Measurements from ENCODE around the gene ANKZF1. TPM values are rescaled to one million over a fixed set of nuclear protein-coding genes. Genes with fewer than 3 reads are reported as not detected.

Gene ANKZF1, protein sequence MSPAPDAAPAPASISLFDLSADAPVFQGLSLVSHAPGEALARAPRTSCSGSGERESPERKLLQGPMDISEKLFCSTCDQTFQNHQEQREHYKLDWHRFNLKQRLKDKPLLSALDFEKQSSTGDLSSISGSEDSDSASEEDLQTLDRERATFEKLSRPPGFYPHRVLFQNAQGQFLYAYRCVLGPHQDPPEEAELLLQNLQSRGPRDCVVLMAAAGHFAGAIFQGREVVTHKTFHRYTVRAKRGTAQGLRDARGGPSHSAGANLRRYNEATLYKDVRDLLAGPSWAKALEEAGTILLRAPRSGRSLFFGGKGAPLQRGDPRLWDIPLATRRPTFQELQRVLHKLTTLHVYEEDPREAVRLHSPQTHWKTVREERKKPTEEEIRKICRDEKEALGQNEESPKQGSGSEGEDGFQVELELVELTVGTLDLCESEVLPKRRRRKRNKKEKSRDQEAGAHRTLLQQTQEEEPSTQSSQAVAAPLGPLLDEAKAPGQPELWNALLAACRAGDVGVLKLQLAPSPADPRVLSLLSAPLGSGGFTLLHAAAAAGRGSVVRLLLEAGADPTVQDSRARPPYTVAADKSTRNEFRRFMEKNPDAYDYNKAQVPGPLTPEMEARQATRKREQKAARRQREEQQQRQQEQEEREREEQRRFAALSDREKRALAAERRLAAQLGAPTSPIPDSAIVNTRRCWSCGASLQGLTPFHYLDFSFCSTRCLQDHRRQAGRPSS
- total RNA-seq, result 10 to 100 TPM; 13.5 to 77.4 (median 22.7) TPM

DNA sequence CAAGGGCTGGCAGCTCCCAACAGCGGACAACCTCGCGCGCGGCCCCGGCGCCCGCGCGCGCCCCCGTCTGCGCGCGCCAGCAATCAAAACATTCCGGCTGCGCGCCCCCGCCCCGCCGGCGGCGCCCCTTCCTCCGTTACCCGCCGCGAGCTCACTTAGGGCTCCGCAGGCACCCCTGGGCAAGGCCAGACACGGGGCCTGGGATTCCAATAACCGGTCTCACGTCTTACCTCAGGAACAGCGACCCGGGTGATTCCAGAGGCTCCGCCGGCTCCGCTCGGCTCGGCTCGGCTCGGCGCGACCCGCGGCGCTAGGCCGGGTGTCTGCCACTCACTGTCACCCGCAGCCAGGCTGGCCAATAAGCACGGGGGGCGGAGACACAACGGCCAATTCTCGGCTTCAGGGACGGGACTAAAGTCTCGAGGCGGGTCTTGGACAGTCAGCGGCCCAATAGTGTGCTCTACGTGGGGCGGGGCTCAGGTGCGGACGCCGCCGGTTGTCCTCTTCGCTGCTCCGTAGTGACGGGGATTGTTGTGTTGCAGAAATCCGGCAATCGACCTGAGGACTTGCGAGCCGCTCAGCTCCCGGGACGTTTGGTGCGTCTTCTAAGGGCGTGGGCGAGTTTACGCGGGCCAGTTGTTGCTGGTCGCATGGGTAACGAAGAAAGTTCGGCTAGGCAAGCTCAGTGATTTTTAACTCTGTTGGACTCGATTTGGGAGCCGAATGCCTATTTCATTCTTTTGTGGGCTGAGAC is at the start of gene ANKZF1, which contains the start of gene ATG9A:
Gene ANKZF1 (plus strand): TSS at position 502 of the 754 bp plus-strand sequence. CDS start 452 bp downstream, outside the sequence.
Gene ATG9A (minus strand): TSS at position 332 of the 754 bp plus-strand sequence. CDS start 1,612 bp downstream, outside the sequence.
- ATAC-seq (ENCODE audit: low FRiP score), result peak; percentile 98
- TF ChIP-seq, protein P1, sequence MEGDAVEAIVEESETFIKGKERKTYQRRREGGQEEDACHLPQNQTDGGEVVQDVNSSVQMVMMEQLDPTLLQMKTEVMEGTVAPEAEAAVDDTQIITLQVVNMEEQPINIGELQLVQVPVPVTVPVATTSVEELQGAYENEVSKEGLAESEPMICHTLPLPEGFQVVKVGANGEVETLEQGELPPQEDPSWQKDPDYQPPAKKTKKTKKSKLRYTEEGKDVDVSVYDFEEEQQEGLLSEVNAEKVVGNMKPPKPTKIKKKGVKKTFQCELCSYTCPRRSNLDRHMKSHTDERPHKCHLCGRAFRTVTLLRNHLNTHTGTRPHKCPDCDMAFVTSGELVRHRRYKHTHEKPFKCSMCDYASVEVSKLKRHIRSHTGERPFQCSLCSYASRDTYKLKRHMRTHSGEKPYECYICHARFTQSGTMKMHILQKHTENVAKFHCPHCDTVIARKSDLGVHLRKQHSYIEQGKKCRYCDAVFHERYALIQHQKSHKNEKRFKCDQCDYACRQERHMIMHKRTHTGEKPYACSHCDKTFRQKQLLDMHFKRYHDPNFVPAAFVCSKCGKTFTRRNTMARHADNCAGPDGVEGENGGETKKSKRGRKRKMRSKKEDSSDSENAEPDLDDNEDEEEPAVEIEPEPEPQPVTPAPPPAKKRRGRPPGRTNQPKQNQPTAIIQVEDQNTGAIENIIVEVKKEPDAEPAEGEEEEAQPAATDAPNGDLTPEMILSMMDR (IDR thresholded peaks at IDR 0.05), result no peak
- DNase-seq (ENCODE audit: low spot score), result peak; percentile 86

DNA sequence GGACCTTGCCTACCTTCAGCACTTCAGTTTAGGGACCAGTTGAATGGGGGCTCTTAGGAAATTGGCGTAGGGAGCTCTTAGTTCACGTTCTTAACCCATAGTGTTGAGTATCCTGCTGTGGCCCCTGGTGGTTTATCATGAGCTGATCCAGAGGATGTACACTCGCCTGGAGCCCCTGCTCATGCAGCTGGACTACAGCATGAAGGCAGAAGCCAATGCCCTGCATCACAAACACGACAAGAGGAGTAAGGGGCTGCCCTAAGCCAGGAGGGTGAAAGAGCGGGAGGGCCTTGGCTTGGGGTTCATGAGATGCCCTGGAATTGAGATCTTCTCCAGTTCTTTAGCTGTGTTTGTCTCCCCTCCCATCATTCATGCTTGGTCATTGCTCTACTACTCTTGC is 48.6 kb upstream of the ANKZF1 start:
- no peak for DNase-seq (ENCODE audit: low spot score)
- TF ChIP-seq, protein P1 (IDR thresholded peaks at IDR 0.05), result no peak
- no peak for ATAC-seq (ENCODE audit: low FRiP score)

DNA sequence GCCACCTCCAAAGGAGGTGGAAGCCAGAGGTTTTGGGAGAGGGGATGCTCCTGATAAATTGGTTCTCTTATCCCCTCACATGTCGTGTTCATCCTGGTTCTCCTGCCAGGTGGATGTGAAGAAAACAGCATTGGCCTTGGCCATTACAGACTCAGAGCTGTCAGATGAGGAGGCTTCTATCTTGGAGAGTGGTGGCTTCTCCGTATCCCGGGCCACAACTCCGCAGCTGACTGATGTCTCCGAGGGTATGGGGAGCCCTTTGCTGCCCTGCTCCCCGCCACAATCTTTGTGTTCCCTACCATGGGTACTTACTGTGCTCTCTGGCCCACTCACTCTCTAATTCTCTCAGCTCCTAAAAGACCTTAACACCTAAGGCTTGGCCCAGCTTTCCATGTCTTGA is 48.1 kb upstream of the ANKZF1 start:
- no peak for DNase-seq (ENCODE audit: low spot score)
- ATAC-seq (ENCODE audit: low FRiP score), result no peak
- TF ChIP-seq, protein P1 (IDR thresholded peaks at IDR 0.05), result no peak

DNA sequence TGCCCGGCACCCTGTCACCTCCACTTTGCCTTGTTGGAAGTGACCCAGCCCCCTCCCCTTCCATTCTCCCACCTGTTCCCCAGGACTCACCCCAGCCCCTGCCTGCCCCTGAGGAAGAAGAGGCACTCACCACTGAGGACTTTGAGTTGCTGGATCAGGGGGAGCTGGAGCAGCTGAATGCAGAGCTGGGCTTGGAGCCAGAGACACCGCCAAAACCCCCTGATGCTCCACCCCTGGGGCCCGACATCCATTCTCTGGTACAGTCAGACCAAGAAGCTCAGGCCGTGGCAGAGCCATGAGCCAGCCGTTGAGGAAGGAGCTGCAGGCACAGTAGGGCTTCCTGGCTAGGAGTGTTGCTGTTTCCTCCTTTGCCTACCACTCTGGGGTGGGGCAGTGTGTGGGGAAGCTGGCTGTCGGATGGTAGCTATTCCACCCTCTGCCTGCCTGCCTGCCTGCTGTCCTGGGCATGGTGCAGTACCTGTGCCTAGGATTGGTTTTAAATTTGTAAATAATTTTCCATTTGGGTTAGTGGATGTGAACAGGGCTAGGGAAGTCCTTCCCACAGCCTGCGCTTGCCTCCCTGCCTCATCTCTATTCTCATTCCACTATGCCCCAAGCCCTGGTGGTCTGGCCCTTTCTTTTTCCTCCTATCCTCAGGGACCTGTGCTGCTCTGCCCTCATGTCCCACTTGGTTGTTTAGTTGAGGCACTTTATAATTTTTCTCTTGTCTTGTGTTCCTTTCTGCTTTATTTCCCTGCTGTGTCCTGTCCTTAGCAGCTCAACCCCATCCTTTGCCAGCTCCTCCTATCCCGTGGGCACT is 47.1 kb upstream of the ANKZF1 start:
- ATAC-seq (ENCODE audit: low FRiP score) (no peak), DNase-seq (ENCODE audit: low spot score) (no peak)
- TF ChIP-seq, protein P1 (IDR thresholded peaks at IDR 0.05), result no peak

DNA sequence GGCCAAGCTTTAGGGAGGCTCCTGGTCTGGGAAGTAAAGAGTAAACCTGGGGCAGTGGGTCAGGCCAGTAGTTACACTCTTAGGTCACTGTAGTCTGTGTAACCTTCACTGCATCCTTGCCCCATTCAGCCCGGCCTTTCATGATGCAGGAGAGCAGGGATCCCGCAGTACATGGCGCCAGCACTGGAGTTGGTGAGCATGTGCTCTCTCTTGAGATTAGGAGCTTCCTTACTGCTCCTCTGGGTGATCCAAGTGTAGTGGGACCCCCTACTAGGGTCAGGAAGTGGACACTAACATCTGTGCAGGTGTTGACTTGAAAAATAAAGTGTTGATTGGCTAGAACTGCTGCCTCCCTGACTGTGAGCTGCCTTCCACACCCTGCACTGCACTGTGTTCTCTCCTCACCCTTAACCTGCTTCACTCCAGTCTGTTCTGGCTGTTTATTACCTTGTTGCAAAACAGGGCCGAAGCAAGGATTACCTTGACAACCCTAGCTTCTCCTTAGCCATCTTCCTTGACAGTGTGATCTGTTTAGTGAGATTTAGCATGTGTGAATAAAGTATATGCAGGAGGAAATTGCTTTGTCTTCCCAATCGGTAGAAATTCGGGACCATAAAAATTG is 46.3 kb upstream of the ANKZF1 start:
- TF ChIP-seq, protein P1 (IDR thresholded peaks at IDR 0.05), result no peak
- DNase-seq (ENCODE audit: low spot score) (no peak), ATAC-seq (ENCODE audit: low FRiP score) (no peak)

DNA sequence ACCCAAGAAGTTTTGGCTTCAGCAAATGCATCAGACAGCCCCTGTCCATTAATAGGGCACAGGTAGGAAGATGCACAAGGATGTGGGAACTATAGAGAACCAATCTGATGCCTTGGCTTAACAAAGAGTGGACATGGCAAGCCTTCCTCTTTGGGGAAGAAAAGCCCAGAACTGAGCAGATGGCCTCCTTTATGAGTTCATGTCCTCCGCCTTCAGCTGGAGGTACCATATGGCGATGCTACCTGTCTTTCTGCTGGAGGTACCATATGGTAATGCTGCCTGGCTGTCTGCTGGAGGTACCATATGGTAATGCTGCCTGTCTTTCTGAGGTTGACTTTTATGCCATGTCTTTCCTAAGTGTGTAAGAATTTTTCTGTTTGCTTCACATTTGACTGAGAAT is 45.5 kb upstream of the ANKZF1 start:
- no peak for ATAC-seq (ENCODE audit: low FRiP score)
- TF ChIP-seq, protein P1 (IDR thresholded peaks at IDR 0.05), result no peak

More for the DNA sequence above, 45.5 kb upstream of the ANKZF1 start:
- no peak for DNase-seq (ENCODE audit: low spot score)
